ENCODE results near the gene JAK1.

- no peak for TF ChIP-seq CTCF (IDR thresholded peaks at IDR 0.05)
- no peak for TF ChIP-seq POLR2AphosphoS5 (IDR thresholded peaks at IDR 0.05)
- TF ChIP-seq POLR2A (IDR thresholded peaks at IDR 0.05), result no peak
These were observed 167.5 kb downstream of the JAK1 start for GRCh38 chr1:64798872-64799271.

Data from upper lobe of left lung (tissue), 4 donors.